MM.1S (cell line): ENCODE data around the gene FHIT.

Experiments
- DNase-seq: peaks from one replicate; pipeline ENCODE4 v3.0.0-alpha.2; 2015
- H2AFZ ChIP-seq: fragments of 300-600 bp; sonication (generic); 2 replicates; pipeline ENCODE4 v1.6.0; 2016; ENCODE audit warnings: antibody characterized with exemption, low read length
- H3F3A ChIP-seq: fragments of 300-600 bp; sonication (generic); 2 replicates; pipeline ENCODE4 v1.6.1; 2016; ENCODE audit warnings: mild to moderate bottlenecking, antibody characterized with exemption, low read length, moderate library complexity, mixed read lengths; ENCODE audit not compliant: insufficient read depth
- H3K27ac ChIP-seq: fragments of 300-600 bp; sonication (generic); 2 replicates; pipeline ENCODE4 v1.5.1; 2016; ENCODE audit warnings: mild to moderate bottlenecking, low read length
- H3K27me3 ChIP-seq: fragments of 300-600 bp; sonication (generic); replicated peaks from 2 replicates; pipeline ENCODE4 v1.6.0; 2016; ENCODE audit warnings: low read length; ENCODE audit not compliant: insufficient read depth
- H3K36me3 ChIP-seq: fragments of 300-600 bp; sonication (generic); replicated peaks from 2 replicates; pipeline ENCODE4 v1.6.1; 2016; ENCODE audit warnings: mild to moderate bottlenecking, low read length, mixed read lengths; ENCODE audit not compliant: insufficient read depth
- H3K4me1 ChIP-seq: fragments of 300-600 bp; sonication (generic); 2 replicates; pipeline ENCODE4 v1.6.1; 2016; ENCODE audit warnings: low read length, mixed read lengths
- H3K4me2 ChIP-seq: fragments of 300-600 bp; sonication (generic); 2 replicates; pipeline ENCODE4 v1.6.0; 2016; ENCODE audit warnings: low read depth, low read length
- H3K4me3 ChIP-seq: fragments of 300-600 bp; sonication (generic); 2 replicates; pipeline ENCODE4 v1.5.1; 2016; ENCODE audit warnings: low read length, mixed read lengths
- H3K79me2 ChIP-seq: fragments of 300-600 bp; sonication (generic); 2 replicates; pipeline ENCODE4 v1.6.1; 2016; ENCODE audit warnings: mixed run types, low read length, mixed read lengths
- H3K9ac ChIP-seq: fragments of 300-600 bp; sonication (generic); 2 replicates; pipeline ENCODE4 v1.6.1; 2016; ENCODE audit warnings: low read length, mixed read lengths
- H3K9me2 ChIP-seq: fragments of 300-600 bp; sonication (generic); replicated peaks from 2 replicates; pipeline ENCODE4 v1.6.1; 2016; ENCODE audit warnings: mild to moderate bottlenecking, low read length, mixed read lengths; ENCODE audit not compliant: insufficient read depth
- H3K9me3 ChIP-seq: fragments of 300-600 bp; sonication (generic); replicated peaks from 2 replicates; pipeline ENCODE4 v1.6.1; 2016; ENCODE audit warnings: mild to moderate bottlenecking, low read length, mixed read lengths; ENCODE audit not compliant: insufficient read depth
- H4K20me1 ChIP-seq: fragments of 300-600 bp; sonication (generic); 2 replicates; pipeline ENCODE4 v1.6.1; 2016; ENCODE audit warnings: mild to moderate bottlenecking, low read length, moderate library complexity, mixed read lengths; ENCODE audit not compliant: insufficient read depth
- EZH2 ChIP-seq: fragments of 300-600 bp; sonication (generic); optimal IDR thresholded peaks from 2 replicates; pipeline ENCODE3; 2017; ENCODE audit warnings: low read depth, mild to moderate bottlenecking, antibody characterized with exemption, low read length, mixed read lengths
- EZH2phosphoT487 ChIP-seq: fragments of 300-600 bp; sonication (generic); IDR thresholded peaks from 2 replicates; pipeline ENCODE4 v1.6.1; 2018; ENCODE audit warnings: antibody characterized with exemption, low read length
- TF ChIP-seq, protein P1 (sequence below): fragments of 300-600 bp; sonication (generic); IDR thresholded peaks from 2 replicates; pipeline ENCODE4 v1.5.1; 2016; ENCODE audit warnings: antibody characterized with exemption, low read length, mixed read lengths

Gene FHIT

DNA sequence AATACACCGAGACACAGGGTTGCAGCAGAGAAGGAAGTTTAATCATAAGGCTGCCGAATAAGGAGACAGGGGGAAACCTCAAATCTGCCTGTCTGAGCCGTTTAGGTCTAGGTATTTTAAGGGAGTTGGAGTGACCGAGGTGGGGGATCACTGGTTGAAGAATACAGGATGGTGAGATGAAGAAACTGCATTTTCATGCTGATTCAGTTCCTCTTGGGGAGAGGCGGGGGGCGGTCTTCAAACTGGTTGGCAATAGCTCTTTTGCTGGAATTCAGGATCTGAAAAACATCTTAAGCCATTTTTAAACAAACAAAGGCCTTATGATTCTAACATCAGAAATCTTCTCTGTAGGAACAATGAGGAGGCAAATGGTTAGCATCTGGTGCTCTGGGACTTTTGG, 1502.0 kb downstream of the FHIT start:
- Histone ChIP-seq H4K20me1 (no peaks in the 10 kb centered on the region), H2AFZ (no peak overlapping the region), H3K27me3 (no peaks in the 10 kb centered on the region), H3K4me1 (no peaks in the 10 kb centered on the region), H3F3A (no peaks in the 10 kb centered on the region), H3K27ac (no peak overlapping the region), H3K4me3 (no peak overlapping the region), H3K9me2 (no peaks in the 10 kb centered on the region), H3K36me3 (no peaks in the 10 kb centered on the region), H3K4me2 (no peak overlapping the region), H3K79me2 (no peaks in the 10 kb centered on the region), H3K9ac (no peak overlapping the region), H3K9me3 (no peaks in the 10 kb centered on the region)
- TF ChIP-seq EZH2phosphoT487 (no peak), EZH2 (no peak)
- TF ChIP-seq, protein P1, sequence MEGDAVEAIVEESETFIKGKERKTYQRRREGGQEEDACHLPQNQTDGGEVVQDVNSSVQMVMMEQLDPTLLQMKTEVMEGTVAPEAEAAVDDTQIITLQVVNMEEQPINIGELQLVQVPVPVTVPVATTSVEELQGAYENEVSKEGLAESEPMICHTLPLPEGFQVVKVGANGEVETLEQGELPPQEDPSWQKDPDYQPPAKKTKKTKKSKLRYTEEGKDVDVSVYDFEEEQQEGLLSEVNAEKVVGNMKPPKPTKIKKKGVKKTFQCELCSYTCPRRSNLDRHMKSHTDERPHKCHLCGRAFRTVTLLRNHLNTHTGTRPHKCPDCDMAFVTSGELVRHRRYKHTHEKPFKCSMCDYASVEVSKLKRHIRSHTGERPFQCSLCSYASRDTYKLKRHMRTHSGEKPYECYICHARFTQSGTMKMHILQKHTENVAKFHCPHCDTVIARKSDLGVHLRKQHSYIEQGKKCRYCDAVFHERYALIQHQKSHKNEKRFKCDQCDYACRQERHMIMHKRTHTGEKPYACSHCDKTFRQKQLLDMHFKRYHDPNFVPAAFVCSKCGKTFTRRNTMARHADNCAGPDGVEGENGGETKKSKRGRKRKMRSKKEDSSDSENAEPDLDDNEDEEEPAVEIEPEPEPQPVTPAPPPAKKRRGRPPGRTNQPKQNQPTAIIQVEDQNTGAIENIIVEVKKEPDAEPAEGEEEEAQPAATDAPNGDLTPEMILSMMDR, result no peak
- DNase-seq, result no peak

DNA sequence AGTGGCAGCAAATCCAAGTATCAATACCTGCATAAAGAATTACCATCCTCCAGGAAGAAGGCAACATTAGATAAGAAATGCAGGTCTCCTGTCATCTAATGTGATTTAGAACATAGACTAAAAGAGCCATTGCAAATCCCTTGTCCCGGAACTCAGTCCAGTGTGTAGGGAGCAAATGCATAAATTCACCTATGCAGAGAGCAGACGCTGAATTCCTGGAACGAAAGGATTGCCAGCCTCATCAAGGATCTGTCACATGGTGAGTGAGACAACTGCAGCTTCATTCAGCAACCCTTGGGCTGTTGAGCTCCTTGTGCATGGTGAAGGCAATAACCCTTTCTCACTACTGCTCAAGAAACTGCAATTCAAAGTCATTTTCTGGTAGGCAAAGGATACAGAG, 1504.7 kb downstream of the FHIT start:
- Histone ChIP-seq H3K9me3 (no peaks in the 10 kb centered on the region), H3K4me1 (no peaks in the 10 kb centered on the region), H3K27ac (no peak overlapping the region), H3K4me2 (no peak overlapping the region), H3K9ac (no peak overlapping the region), H2AFZ (no peak overlapping the region), H3K9me2 (no peaks in the 10 kb centered on the region), H4K20me1 (no peaks in the 10 kb centered on the region), H3F3A (no peaks in the 10 kb centered on the region), H3K79me2 (no peaks in the 10 kb centered on the region), H3K36me3 (no peaks in the 10 kb centered on the region), H3K4me3 (no peak overlapping the region), H3K27me3 (no peaks in the 10 kb centered on the region)
- TF ChIP-seq, protein P1, result no peak
- no peak for TF ChIP-seq EZH2phosphoT487
- no peak for DNase-seq

DNA sequence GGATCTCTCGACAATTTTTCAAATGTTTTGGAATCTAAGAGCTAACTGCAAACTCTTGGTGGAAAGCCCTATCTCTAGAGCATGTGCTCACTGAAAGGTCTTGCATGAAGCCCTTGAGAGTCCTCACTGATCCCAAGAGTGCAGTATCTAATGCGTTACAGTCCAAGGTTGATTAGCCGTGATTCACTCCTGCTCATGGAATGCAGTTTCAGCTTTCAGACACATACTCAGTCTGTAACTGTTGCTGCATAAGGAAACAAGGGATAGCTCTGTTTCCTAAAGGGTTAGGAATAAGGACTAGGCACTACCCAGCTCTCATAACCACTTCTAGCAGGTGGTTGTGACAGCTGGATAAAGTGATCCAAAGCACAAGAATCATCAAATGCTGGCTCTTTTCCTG, 1514.0 kb downstream of the FHIT start:
- H3K36me3 ChIP-seq, result no peaks in the 10 kb centered on the region
- TF ChIP-seq EZH2 (no peak), EZH2phosphoT487 (no peak)
- TF ChIP-seq, protein P1, result no peak
- H3K4me2 ChIP-seq, result no peak overlapping the region
- H4K20me1 ChIP-seq, result no peaks in the 10 kb centered on the region
- 0 out of 2 replicates have a peak, but pooled peaks cover 3% of the 10 kb centered on the region for H3K9me2 ChIP-seq
- H3F3A ChIP-seq, result no peaks in the 10 kb centered on the region
- H3K9me3 ChIP-seq, result no peaks in the 10 kb centered on the region
- H3K4me3 ChIP-seq, result no peak overlapping the region
- H3K9ac ChIP-seq, result no peak overlapping the region
- H2AFZ ChIP-seq, result no peak overlapping the region
- H3K27me3 ChIP-seq, result no peaks in the 10 kb centered on the region
- no peak overlapping the region for H3K27ac ChIP-seq
- no peaks in the 10 kb centered on the region for H3K79me2 ChIP-seq
- H3K4me1 ChIP-seq, result no peaks in the 10 kb centered on the region
- DNase-seq, result no peak
